HepG2 (cell line): ENCODE results near the gene FABP6. TPM values are rescaled to one million over a fixed set of nuclear protein-coding genes. Genes with fewer than 3 reads are reported as not detected.

Experiments used
- ATF1 ChIP-seq: IDR thresholded peaks from 2 replicates; pipeline ENCODE4 v1.6.1; 2016; ENCODE audit warnings: mild to moderate bottlenecking, control low read depth
- CCAR2 ChIP-seq: fragments of 200-400 bp; formaldehyde crosslinking; optimal IDR thresholded peaks from 2 replicates; pipeline ENCODE3; 2018; ENCODE audit warnings: low read depth, mild to moderate bottlenecking, low read length, moderate library complexity
- ELF1 ChIP-seq: sonication (generic); formaldehyde crosslinking; IDR thresholded peaks from 2 replicates; pipeline ENCODE4 v1.4.0; 2020; ENCODE audit warnings: missing genetic modification reagents
- FOSL2 ChIP-seq: sonication (generic); formaldehyde crosslinking; IDR thresholded peaks from 2 replicates; pipeline ENCODE4 v1.4.0; 2020; ENCODE audit warnings: missing genetic modification reagents
- HNRNPUL1 ChIP-seq: fragments of 200-400 bp; formaldehyde crosslinking; IDR thresholded peaks from 2 replicates; pipeline ENCODE4 v1.6.1; 2017; ENCODE audit warnings: low read depth, mild to moderate bottlenecking, low read length, moderate library complexity
- KLF12 ChIP-seq: sonication (generic); formaldehyde crosslinking; IDR thresholded peaks from 2 replicates; pipeline ENCODE4 v1.4.0; 2020; ENCODE audit warnings: missing genetic modification reagents, borderline replicate concordance
- MEIS1 ChIP-seq: sonication (generic); formaldehyde crosslinking; IDR thresholded peaks from 2 replicates; pipeline ENCODE4 v1.9.0; 2021; ENCODE audit warnings: mild to moderate bottlenecking, missing genetic modification reagents, moderate library complexity, borderline replicate concordance
- NR2F6 ChIP-seq, 2 experiments: IDR thresholded peaks; 2 replicates each; pipeline ENCODE4 v1.6.1; 2016; ENCODE audit warnings: antibody characterized with exemption in 1 of 2, mild to moderate bottlenecking in 1 of 2
- RXRA ChIP-seq: sonication (generic); formaldehyde crosslinking; IDR thresholded peaks from 2 replicates; pipeline ENCODE4 v1.5.1; 2020; ENCODE audit warnings: missing genetic modification reagents
- SNRNP70 ChIP-seq: fragments of 200-400 bp; formaldehyde crosslinking; IDR thresholded peaks from 2 replicates; pipeline ENCODE4 v1.6.1; 2017; ENCODE audit warnings: mild to moderate bottlenecking, low read depth, low read length, moderate library complexity
- STAT5B ChIP-seq: sonication (generic); formaldehyde crosslinking; IDR thresholded peaks from 2 replicates; pipeline ENCODE4 v1.4.0; 2020; ENCODE audit warnings: missing genetic modification reagents
- ZFP90 ChIP-seq: sonication (generic); formaldehyde crosslinking; IDR thresholded peaks from 2 replicates; pipeline ENCODE4 v1.8.0; 2022; ENCODE audit warnings: missing genetic modification reagents, mild to moderate bottlenecking, inconsistent platforms, borderline replicate concordance
- ZMYM4 ChIP-seq: sonication (generic); formaldehyde crosslinking; IDR thresholded peaks from 2 replicates; pipeline ENCODE4 v1.8.1; 2023; ENCODE audit warnings: mild to moderate bottlenecking, missing genetic modification reagents
- ZNF205 ChIP-seq: IDR thresholded peaks from 2 replicates; pipeline ENCODE4 v1.6.1; 2018; ENCODE audit warnings: missing biosample characterization, missing genetic modification reagents
- ZNF34 ChIP-seq: sonication (generic); formaldehyde crosslinking; IDR thresholded peaks from 2 replicates; pipeline ENCODE4 v1.4.0; 2020; ENCODE audit warnings: mild to moderate bottlenecking, missing genetic modification reagents, borderline replicate concordance
- ZNF569 ChIP-seq: sonication (generic); formaldehyde crosslinking; IDR thresholded peaks from 2 replicates; pipeline ENCODE4 v1.5.0; 2020; ENCODE audit warnings: mild to moderate bottlenecking, missing genetic modification reagents, moderate library complexity, borderline replicate concordance
- polyA plus RNA-seq, 8 experiments: library from polyadenylated mRNA; depleted of rRNA in 3 of 8; stranded (reverse) in 7 of 8; unstranded in 1 of 8; fragments of >200 nt; fragmentation: Illumina TruSeq in 4 of 8; extraction: Trizol in 4 of 8; gene quantifications; 2 replicates each; pipeline versions ENCODE4 v1.2.1 to v1.2.3, GENCODE V29; 2011 to 2016; ENCODE audit warnings: low read depth in 4 of 8, missing spikeins in 1 of 8, mixed read lengths in 1 of 8; ENCODE audit not compliant: insufficient read depth in 1 of 8
- total RNA-seq, 5 experiments: library from RNA; depleted of rRNA; stranded (reverse); fragments of >200 nt; fragmentation: Illumina TruSeq; extraction: Trizol; gene quantifications; 2 replicates each; pipeline ENCODE4 v1.2.3, GENCODE V29; 2016; ENCODE audit warnings: low read depth in 1 of 5
- TF ChIP-seq, protein P1 (sequence below): sonication (generic); formaldehyde crosslinking; IDR thresholded peaks from 2 replicates; pipeline ENCODE4 v1.4.0; 2020; ENCODE audit warnings: mild to moderate bottlenecking, missing genetic modification reagents
- TF ChIP-seq, protein P2 (sequence below): sonication (generic); formaldehyde crosslinking; IDR thresholded peaks from 2 replicates; pipeline ENCODE4 v1.5.0; 2020; ENCODE audit warnings: missing genetic modification reagents
- TF ChIP-seq, protein P3 (sequence below): sonication (generic); formaldehyde crosslinking; IDR thresholded peaks from 2 replicates; pipeline ENCODE4 v1.4.0; 2020; ENCODE audit warnings: missing genetic modification reagents
- TF ChIP-seq, protein P4 (sequence below): IDR thresholded peaks from 2 replicates; pipeline ENCODE4 v1.6.1; 2016; ENCODE audit warnings: mild to moderate bottlenecking, missing biosample characterization, missing genetic modification reagents
- TF ChIP-seq, protein P5 (sequence below): sonication (generic); formaldehyde crosslinking; IDR thresholded peaks from 2 replicates; pipeline ENCODE4 v1.4.0; 2020; ENCODE audit warnings: mild to moderate bottlenecking, missing genetic modification reagents, borderline replicate concordance
- TF ChIP-seq, protein P6 (sequence below): sonication (generic); formaldehyde crosslinking; IDR thresholded peaks from 2 replicates; pipeline ENCODE4 v1.4.0; 2020; ENCODE audit warnings: missing genetic modification reagents

FABP6 gene
- total and polyA plus RNA-seq, 2 of the 13 experiments (the other 11 are each of a cell fraction or from before 2014, with no cell fraction given) = 0.13 TPM; not detected in 1

DNA sequence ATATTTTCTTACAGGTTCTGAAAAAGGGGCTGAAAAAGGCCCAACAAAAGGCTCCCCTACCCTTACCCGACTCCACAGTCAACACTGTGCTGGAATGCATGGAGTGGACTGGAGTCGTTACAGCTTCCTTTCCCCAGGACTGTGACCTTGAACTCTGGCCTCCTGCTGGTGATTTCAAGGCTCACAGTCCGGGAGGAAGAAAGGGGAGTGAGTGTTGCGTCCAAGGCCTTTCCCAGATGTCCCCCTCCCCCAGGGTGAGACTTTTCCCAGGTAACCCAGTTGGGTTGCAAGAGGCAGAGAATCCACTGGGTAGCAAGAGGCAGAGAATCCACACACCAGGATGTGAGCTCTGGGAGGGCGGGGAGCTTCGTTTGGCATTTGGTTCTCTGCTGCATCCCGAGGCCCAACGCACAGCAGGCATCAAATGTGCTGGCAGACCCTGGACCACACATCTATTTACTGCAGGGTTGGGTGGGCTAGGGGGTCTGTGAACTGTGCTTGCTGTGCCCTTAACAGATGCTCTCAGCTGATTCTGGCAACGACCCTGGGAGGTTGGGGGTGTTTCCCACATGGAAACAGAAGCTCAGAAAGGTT lies 37.5 kb downstream of the FABP6 start (continued):
- TF ChIP-seq ZMYM4 (CRISPR knock-in tag) (no peak; the same call in 1 of the 2 replicates), MEIS1 (no peak), ELF1 (CRISPR knock-in tag) (no peak), HNRNPUL1 (no peak), ZNF34 (CRISPR knock-in tag) (no peak), STAT5B (CRISPR knock-in tag) (no peak), KLF12 (no peak), SNRNP70 (no peak), ATF1 (CRISPR knock-in tag) (no peak), ZFP90 (CRISPR knock-in tag) (no peak), ZNF569 (CRISPR knock-in tag) (no peak), RXRA (CRISPR knock-in tag) (peak; percentile 56; the same call in 1 of the 2 replicates), NR2F6 (IDR thresholded peaks at IDR 0.05) (peak; percentile 68), NR2F6 (CRISPR knock-in tag; IDR thresholded peaks at IDR 0.05) (peak; percentile 80), CCAR2 (no peak), FOSL2 (CRISPR knock-in tag) (peak; percentile 13; the same call in 1 of the 2 replicates), ZNF205 (CRISPR knock-in tag) (no peak)
- TF ChIP-seq, protein P1, sequence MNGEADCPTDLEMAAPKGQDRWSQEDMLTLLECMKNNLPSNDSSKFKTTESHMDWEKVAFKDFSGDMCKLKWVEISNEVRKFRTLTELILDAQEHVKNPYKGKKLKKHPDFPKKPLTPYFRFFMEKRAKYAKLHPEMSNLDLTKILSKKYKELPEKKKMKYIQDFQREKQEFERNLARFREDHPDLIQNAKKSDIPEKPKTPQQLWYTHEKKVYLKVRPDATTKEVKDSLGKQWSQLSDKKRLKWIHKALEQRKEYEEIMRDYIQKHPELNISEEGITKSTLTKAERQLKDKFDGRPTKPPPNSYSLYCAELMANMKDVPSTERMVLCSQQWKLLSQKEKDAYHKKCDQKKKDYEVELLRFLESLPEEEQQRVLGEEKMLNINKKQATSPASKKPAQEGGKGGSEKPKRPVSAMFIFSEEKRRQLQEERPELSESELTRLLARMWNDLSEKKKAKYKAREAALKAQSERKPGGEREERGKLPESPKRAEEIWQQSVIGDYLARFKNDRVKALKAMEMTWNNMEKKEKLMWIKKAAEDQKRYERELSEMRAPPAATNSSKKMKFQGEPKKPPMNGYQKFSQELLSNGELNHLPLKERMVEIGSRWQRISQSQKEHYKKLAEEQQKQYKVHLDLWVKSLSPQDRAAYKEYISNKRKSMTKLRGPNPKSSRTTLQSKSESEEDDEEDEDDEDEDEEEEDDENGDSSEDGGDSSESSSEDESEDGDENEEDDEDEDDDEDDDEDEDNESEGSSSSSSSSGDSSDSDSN (CRISPR knock-in tag) = no peak
- TF ChIP-seq, protein P2, sequence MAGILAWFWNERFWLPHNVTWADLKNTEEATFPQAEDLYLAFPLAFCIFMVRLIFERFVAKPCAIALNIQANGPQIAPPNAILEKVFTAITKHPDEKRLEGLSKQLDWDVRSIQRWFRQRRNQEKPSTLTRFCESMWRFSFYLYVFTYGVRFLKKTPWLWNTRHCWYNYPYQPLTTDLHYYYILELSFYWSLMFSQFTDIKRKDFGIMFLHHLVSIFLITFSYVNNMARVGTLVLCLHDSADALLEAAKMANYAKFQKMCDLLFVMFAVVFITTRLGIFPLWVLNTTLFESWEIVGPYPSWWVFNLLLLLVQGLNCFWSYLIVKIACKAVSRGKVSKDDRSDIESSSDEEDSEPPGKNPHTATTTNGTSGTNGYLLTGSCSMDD (CRISPR knock-in tag) = no peak
- TF ChIP-seq, protein P3, sequence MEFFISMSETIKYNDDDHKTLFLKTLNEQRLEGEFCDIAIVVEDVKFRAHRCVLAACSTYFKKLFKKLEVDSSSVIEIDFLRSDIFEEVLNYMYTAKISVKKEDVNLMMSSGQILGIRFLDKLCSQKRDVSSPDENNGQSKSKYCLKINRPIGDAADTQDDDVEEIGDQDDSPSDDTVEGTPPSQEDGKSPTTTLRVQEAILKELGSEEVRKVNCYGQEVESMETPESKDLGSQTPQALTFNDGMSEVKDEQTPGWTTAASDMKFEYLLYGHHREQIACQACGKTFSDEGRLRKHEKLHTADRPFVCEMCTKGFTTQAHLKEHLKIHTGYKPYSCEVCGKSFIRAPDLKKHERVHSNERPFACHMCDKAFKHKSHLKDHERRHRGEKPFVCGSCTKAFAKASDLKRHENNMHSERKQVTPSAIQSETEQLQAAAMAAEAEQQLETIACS = no peak
- TF ChIP-seq, protein P4, sequence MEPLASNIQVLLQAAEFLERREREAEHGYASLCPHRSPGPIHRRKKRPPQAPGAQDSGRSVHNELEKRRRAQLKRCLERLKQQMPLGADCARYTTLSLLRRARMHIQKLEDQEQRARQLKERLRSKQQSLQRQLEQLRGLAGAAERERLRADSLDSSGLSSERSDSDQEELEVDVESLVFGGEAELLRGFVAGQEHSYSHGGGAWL = no peak
- TF ChIP-seq, protein P5, sequence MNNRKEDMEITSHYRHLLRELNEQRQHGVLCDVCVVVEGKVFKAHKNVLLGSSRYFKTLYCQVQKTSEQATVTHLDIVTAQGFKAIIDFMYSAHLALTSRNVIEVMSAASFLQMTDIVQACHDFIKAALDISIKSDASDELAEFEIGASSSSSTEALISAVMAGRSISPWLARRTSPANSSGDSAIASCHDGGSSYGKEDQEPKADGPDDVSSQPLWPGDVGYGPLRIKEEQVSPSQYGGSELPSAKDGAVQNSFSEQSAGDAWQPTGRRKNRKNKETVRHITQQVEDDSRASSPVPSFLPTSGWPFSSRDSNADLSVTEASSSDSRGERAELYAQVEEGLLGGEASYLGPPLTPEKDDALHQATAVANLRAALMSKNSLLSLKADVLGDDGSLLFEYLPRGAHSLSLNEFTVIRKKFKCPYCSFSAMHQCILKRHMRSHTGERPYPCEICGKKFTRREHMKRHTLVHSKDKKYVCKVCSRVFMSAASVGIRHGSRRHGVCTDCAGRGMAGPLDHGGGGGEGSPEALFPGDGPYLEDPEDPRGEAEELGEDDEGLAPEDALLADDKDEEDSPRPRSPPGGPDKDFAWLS (CRISPR knock-in tag) = no peak
- TF ChIP-seq, protein P6, sequence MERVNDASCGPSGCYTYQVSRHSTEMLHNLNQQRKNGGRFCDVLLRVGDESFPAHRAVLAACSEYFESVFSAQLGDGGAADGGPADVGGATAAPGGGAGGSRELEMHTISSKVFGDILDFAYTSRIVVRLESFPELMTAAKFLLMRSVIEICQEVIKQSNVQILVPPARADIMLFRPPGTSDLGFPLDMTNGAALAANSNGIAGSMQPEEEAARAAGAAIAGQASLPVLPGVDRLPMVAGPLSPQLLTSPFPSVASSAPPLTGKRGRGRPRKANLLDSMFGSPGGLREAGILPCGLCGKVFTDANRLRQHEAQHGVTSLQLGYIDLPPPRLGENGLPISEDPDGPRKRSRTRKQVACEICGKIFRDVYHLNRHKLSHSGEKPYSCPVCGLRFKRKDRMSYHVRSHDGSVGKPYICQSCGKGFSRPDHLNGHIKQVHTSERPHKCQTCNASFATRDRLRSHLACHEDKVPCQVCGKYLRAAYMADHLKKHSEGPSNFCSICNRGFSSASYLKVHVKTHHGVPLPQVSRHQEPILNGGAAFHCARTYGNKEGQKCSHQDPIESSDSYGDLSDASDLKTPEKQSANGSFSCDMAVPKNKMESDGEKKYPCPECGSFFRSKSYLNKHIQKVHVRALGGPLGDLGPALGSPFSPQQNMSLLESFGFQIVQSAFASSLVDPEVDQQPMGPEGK (CRISPR knock-in tag) = peak; percentile 63
